Neural cell (in vitro differentiated cells): ENCODE results near the gene VPS13D.

ENCODE experiments used
- CTCF ChIP-seq: fragments of 450-650 bp; IDR thresholded peaks from 2 replicates; pipeline ENCODE4 v1.5.1; 2014; ENCODE audit warnings: antibody characterized with exemption, mild to moderate bottlenecking, moderate library complexity; ENCODE audit not compliant: poor library complexity, severe bottlenecking
- EZH2 ChIP-seq: fragments of 200-600, 300-800 bp; shearing (Covaris generic), sonication (generic); IDR thresholded peaks from 2 replicates; pipeline ENCODE4 v1.6.1; 2014; ENCODE audit warnings: antibody characterized with exemption, low read length, borderline replicate concordance, mild to moderate bottlenecking; ENCODE audit not compliant: insufficient read depth, poor library complexity, severe bottlenecking
- MXI1 ChIP-seq: fragments of 450-650 bp; conservative IDR thresholded peaks from 2 replicates; pipeline ENCODE4 v1.6.1; 2014; ENCODE audit warnings: antibody characterized with exemption, mild to moderate bottlenecking; ENCODE audit not compliant: poor library complexity, severe bottlenecking
- POLR2AphosphoS5 ChIP-seq: IDR thresholded peaks from 2 replicates; pipeline ENCODE4 v1.6.1; 2012
- RAD21 ChIP-seq: fragments of 450-650 bp; conservative IDR thresholded peaks from 2 replicates; pipeline ENCODE4 v1.6.1; 2014; ENCODE audit warnings: antibody characterized with exemption, mild to moderate bottlenecking, moderate library complexity
- REST ChIP-seq: IDR thresholded peaks from 2 replicates; pipeline ENCODE4 v1.6.1; 2012; ENCODE audit warnings: borderline replicate concordance
- SMC3 ChIP-seq: fragments of 450-650 bp; conservative IDR thresholded peaks from 2 replicates; pipeline ENCODE4 v1.6.1; 2014; ENCODE audit warnings: antibody characterized with exemption, mild to moderate bottlenecking, moderate library complexity; ENCODE audit not compliant: poor library complexity
- TAF1 ChIP-seq: IDR thresholded peaks from 2 replicates; pipeline ENCODE4 v1.6.1; 2012; ENCODE audit warnings: low read depth

- TF ChIP-seq CTCF = no peak
- TF ChIP-seq REST = no peak
- TF ChIP-seq MXI1 = no peak
- TF ChIP-seq RAD21 = no peak
- no peak for TF ChIP-seq EZH2
- TF ChIP-seq POLR2AphosphoS5 = no peak
- no peak for TF ChIP-seq TAF1
- no peak for TF ChIP-seq SMC3
Observed at GRCh38 chr1:12408662-12409061, 178.8 kb downstream of the VPS13D start.
